Measurements from ENCODE around the gene PHACTR1.

The PHACTR1 gene

GRCh38 chr6:13077117-13077516 lies 360.6 kb downstream of the PHACTR1 start:
- no peak for DNase-seq

GRCh38 chr6:13079096-13079723 lies 362.6 kb downstream of the PHACTR1 start:
- no peak for DNase-seq

GRCh38 chr6:13080462-13081188 lies 364.1 kb downstream of the PHACTR1 start:
- no peak for DNase-seq

GRCh38 chr6:13081189-13081563 lies 364.6 kb downstream of the PHACTR1 start:
- no peak for DNase-seq

- DNase-seq = no peak
These were observed 372.9 kb downstream of the PHACTR1 start for GRCh38 chr6:13089296-13089994.

GRCh38 chr6:13091192-13091591 lies 374.6 kb downstream of the PHACTR1 start:
- DNase-seq = no peak

- no peak for DNase-seq
These were observed 378.3 kb downstream of the PHACTR1 start for GRCh38 chr6:13094781-13095425.

- no peak for DNase-seq
These were observed 379.5 kb downstream of the PHACTR1 start for GRCh38 chr6:13096084-13096483.

GRCh38 chr6:13097454-13097853 lies 380.9 kb downstream of the PHACTR1 start:
- no peak for DNase-seq

- no peak for DNase-seq
These were observed 381.4 kb downstream of the PHACTR1 start for GRCh38 chr6:13098006-13098405.

- no peak for DNase-seq
These were observed 382.4 kb downstream of the PHACTR1 start for GRCh38 chr6:13098793-13099570.

GRCh38 chr6:13099771-13100170 lies 383.2 kb downstream of the PHACTR1 start:
- DNase-seq = no peak

- DNase-seq = no peak
These were observed 384.8 kb downstream of the PHACTR1 start for GRCh38 chr6:13101409-13101808.

GRCh38 chr6:13101985-13102384 lies 385.4 kb downstream of the PHACTR1 start:
- no peak for DNase-seq

GRCh38 chr6:13103169-13103568 lies 386.6 kb downstream of the PHACTR1 start:
- DNase-seq = no peak

GRCh38 chr6:13105139-13105538 lies 388.6 kb downstream of the PHACTR1 start:
- no peak for DNase-seq

- no peak for DNase-seq
These were observed 396.4 kb downstream of the PHACTR1 start for GRCh38 chr6:13112921-13113320.

GRCh38 chr6:13113376-13113775 lies 396.8 kb downstream of the PHACTR1 start:
- DNase-seq = no peak

- DNase-seq = no peak
These were observed 397.5 kb downstream of the PHACTR1 start for GRCh38 chr6:13113981-13114593.

- DNase-seq = no peak
These were observed 399.6 kb downstream of the PHACTR1 start for GRCh38 chr6:13116155-13116554.

- DNase-seq = no peak
These were observed 401.0 kb downstream of the PHACTR1 start for GRCh38 chr6:13117570-13117969.

- DNase-seq = no peak
These were observed 403.0 kb downstream of the PHACTR1 start for GRCh38 chr6:13119549-13119948.
